ENCODE measurements around the gene FAM169A. TPM values are rescaled to one million over a fixed set of nuclear protein-coding genes. Genes with fewer than 3 reads are reported as not detected.

The FAM169A gene
- total and polyA plus RNA-seq, 11 donors = 0.88 to 10.1 (median 4.1) TPM

- TF ChIP-seq, protein P1, sequence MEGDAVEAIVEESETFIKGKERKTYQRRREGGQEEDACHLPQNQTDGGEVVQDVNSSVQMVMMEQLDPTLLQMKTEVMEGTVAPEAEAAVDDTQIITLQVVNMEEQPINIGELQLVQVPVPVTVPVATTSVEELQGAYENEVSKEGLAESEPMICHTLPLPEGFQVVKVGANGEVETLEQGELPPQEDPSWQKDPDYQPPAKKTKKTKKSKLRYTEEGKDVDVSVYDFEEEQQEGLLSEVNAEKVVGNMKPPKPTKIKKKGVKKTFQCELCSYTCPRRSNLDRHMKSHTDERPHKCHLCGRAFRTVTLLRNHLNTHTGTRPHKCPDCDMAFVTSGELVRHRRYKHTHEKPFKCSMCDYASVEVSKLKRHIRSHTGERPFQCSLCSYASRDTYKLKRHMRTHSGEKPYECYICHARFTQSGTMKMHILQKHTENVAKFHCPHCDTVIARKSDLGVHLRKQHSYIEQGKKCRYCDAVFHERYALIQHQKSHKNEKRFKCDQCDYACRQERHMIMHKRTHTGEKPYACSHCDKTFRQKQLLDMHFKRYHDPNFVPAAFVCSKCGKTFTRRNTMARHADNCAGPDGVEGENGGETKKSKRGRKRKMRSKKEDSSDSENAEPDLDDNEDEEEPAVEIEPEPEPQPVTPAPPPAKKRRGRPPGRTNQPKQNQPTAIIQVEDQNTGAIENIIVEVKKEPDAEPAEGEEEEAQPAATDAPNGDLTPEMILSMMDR (IDR thresholded peaks at IDR 0.05) = no peak
- no peak for TF ChIP-seq POLR2A (IDR thresholded peaks at IDR 0.05)
- H3K27me3 ChIP-seq = no peaks in the 10 kb centered on the region
- no peaks in the 10 kb centered on the region for H3K9me3 ChIP-seq
- ATAC-seq = no peak
- no peak for DNase-seq
- H3K4me1 ChIP-seq = no peaks in the 10 kb centered on the region
- H3K36me3 ChIP-seq = no peaks in the 10 kb centered on the region
- WGBS, 4 donors = 87 to 91% (median 89%) methylated on average over 4 of the region's 4 CpGs
- no peak overlapping the region for H3K27ac ChIP-seq
- H3K4me3 ChIP-seq = no peak overlapping the region
- intact Hi-C loops (cut with DNase I) = no loop called here
Measured at GRCh38 chr5:74877624-74878304, 11.6 kb upstream of the FAM169A start.

DNA sequence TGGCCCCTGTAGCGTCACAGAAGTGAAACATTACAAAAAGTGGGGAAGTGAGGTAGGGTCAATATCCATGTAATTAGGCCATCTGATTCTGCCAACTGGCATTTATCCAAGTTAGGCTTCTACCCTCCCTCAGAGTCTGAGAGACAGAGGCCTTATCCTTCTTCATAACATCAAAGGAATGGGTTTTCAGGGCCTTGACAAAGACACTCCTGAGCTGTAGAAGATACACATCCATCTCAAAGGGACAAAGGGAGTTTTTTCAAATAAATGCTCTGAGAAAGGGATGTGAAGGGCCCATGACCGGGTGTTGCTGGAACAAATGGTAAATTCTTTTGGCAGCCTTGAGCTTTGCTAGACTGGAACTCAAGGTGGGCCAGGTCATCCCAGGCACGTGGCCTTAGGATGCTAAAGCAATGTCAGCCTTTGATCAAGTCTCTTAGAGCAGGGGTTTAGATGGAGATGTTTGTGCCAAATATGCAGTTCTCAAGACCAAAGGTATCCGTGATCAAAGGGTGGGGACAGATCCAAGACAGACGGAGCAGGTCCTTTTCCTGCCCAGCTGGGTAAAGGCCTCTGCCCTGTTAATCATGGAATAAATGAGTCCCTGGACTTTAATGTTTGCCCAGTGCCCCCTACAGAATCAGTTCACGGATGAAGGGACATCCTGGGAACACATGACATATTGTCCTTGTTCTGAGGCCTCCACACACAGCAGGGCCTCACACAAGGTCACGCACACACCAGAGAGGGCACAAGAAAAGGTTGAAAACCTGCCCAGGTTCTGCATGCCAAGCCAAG lies 10.0 kb upstream of the FAM169A start:
- no peaks in the 10 kb centered on the region for H3K36me3 ChIP-seq
- peaks cover 0 to 3% (median 0%) of the 10 kb centered on the region in 9 donors for H3K27me3 ChIP-seq
- no peaks in the 10 kb centered on the region for H3K9me3 ChIP-seq
- intact Hi-C loops (cut with DNase I) = no loop called here
- no peak overlapping the region for H3K27ac ChIP-seq
- DNase-seq (no peak), ATAC-seq (no peak)
- H3K4me1 ChIP-seq = no peaks in the 10 kb centered on the region
- H3K4me3 ChIP-seq = no peak overlapping the region
- TF ChIP-seq, protein P1 (IDR thresholded peaks at IDR 0.05) = no peak
- no peak for TF ChIP-seq POLR2A (IDR thresholded peaks at IDR 0.05)
- 78 to 88% (median 87%) methylated on average over 6 to 7 of the region's 7 CpGs for WGBS, 4 donors

DNA sequence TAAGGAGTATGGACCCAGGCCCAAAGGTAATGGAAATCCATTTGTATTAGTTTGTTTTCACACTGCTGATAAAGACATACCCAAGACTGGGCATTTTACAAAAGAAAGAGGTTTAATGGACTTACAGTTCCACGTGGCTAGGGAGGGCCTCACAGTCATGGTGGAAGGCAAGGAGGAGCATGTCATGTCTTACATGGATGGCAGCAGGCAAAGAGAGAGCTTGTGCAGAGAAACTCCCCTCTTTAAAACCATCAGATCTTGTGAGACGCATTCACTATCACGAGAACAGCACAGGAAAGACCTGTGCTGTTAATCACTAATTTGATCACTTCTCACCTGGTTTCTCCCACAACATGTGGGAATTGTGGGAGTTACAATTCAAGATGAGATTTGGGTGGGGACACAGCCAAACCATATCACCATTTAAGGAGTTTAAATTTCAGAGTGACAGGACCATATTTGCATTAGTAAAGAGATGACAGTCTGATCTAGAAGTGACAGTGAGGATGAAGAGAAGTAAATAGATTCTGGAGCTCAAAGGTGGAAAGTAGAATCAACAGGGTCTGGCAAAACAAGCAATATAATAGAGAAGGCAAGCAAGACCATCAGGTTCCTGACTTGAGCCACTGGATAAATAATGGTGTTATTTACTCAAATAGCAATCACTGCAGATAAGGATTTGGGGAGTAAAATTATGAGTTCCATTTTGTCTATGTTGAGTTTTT lies 7.5 kb upstream of the FAM169A start:
- 72 to 85% (median 77%) methylated on average over 3 of the region's 3 CpGs for WGBS, 4 donors
- ATAC-seq = no peak
- no peak overlapping the region for H3K4me3 ChIP-seq
- H3K27me3 ChIP-seq = peaks cover 0 to 10% (median 0%) of the 10 kb centered on the region in 9 donors
- no peak for DNase-seq
- H3K4me1 ChIP-seq = no peaks in the 10 kb centered on the region
- no peak for TF ChIP-seq POLR2A (IDR thresholded peaks at IDR 0.05)
- TF ChIP-seq, protein P1 (IDR thresholded peaks at IDR 0.05) = no peak
- H3K27ac ChIP-seq = no peak overlapping the region
- H3K9me3 ChIP-seq = no peaks in the 10 kb centered on the region
- no peaks in the 10 kb centered on the region for H3K36me3 ChIP-seq
- intact Hi-C loops (cut with DNase I) = no loop called here
